ENCODE measurements around the gene GALK1.
"Not testable (repeated sequence)": the region's sequence is repeated elsewhere in the genome, so short reads cannot be mapped to it uniquely, and the experiment has no call there.

GALK1 gene

GRCh38 chr17:75764711-75765421 lies at the start of gene GALK1:
GALK1 (minus strand) TSS chr17:75765192; CDS start chr17:75765136, 56 bp downstream.
- DNase-seq: peak in 49 of 56 donors; percentile 20 to 82 (median 57)

GRCh38 chr17:75814021-75814395 lies 49.0 kb upstream of the GALK1 start:
- DNase-seq: no peak

- no peak for DNase-seq
These were observed 48.4 kb upstream of the GALK1 start for GRCh38 chr17:75813081-75814020.

- no peak for DNase-seq
These were observed 47.4 kb upstream of the GALK1 start for GRCh38 chr17:75812096-75813013.

- no peak for DNase-seq
These were observed 46.2 kb upstream of the GALK1 start for GRCh38 chr17:75811174-75811573.

- DNase-seq: not testable (repeated sequence)
These were observed 45.8 kb upstream of the GALK1 start for GRCh38 chr17:75810756-75811155.

GRCh38 chr17:75810216-75810615 lies 45.2 kb upstream of the GALK1 start:
- no peak for DNase-seq

GRCh38 chr17:75809631-75810111 lies 44.7 kb upstream of the GALK1 start:
- no peak for DNase-seq

GRCh38 chr17:75808905-75809621 lies 44.1 kb upstream of the GALK1 start:
- DNase-seq: no peak

- DNase-seq: no peak
These were observed 43.5 kb upstream of the GALK1 start for GRCh38 chr17:75808549-75808904.

GRCh38 chr17:75807861-75808260 lies 42.9 kb upstream of the GALK1 start:
- no peak for DNase-seq

GRCh38 chr17:75806822-75807500 lies 42.0 kb upstream of the GALK1 start:
- no peak for DNase-seq

- no peak for DNase-seq
These were observed 38.9 kb upstream of the GALK1 start for GRCh38 chr17:75803883-75804282.

GRCh38 chr17:75799402-75799801 lies 34.4 kb upstream of the GALK1 start:
- DNase-seq: no peak

GRCh38 chr17:75795820-75796607 lies 31.0 kb upstream of the GALK1 start:
- no peak for DNase-seq

GRCh38 chr17:75793460-75793859 lies 28.5 kb upstream of the GALK1 start:
- no peak for DNase-seq

- DNase-seq: no peak
These were observed 26.3 kb upstream of the GALK1 start for GRCh38 chr17:75791254-75791653.

GRCh38 chr17:75785016-75785890 lies 20.3 kb upstream of the GALK1 start:
- DNase-seq: peak in 52 of 56 donors; percentile 63 to 99 (median 94)
